Small intestine (tissue), 7 donors: ENCODE results near the gene AKT2. TPM values are rescaled to one million over a fixed set of nuclear protein-coding genes. Genes with fewer than 3 reads are reported as not detected.
A peak's percentile ranks its signal among the peaks of the same experiment; 100 is the strongest.

Experiments used
- DNase-seq, 2 donors: peaks; one replicate each; pipeline versions ENCODE4 v3.0.0 to v3.0.0-alpha.2; 2013
- FAIRE-seq: peaks from 2 replicates; lab custom pipeline; 2012; peaks lifted over from hg19 to GRCh38; lab: Jason Lieb, UNC
- H3K27ac ChIP-seq, 3 donors: one replicate each; pipeline ENCODE4 v1.5.1; 2013; ENCODE audit warnings: low read length in 2 of 3, mild to moderate bottlenecking in 2 of 3, control low read depth in 1 of 3, inconsistent platforms in 1 of 3, low read depth in 1 of 3, moderate library complexity in 1 of 3
- H3K27me3 ChIP-seq, 3 donors: one replicate each; pipeline ENCODE4 v1.6.1; 2013; ENCODE audit warnings: low read length in 3 of 3, inconsistent platforms in 1 of 3; ENCODE audit not compliant: control insufficient read depth in 3 of 3, insufficient read depth in 3 of 3
- H3K36me3 ChIP-seq, 3 donors: one replicate each; pipeline ENCODE4 v1.6.1; 2013; ENCODE audit warnings: low read length in 3 of 3, inconsistent platforms in 1 of 3, low read depth in 1 of 3, mild to moderate bottlenecking in 1 of 3, moderate library complexity in 1 of 3; ENCODE audit not compliant: control insufficient read depth in 3 of 3, insufficient read depth in 2 of 3
- H3K4me1 ChIP-seq, 3 donors: one replicate each; pipeline ENCODE4 v1.6.1; 2013; ENCODE audit warnings: low read length in 2 of 3, inconsistent platforms in 1 of 3, low read depth in 1 of 3, mild to moderate bottlenecking in 1 of 3, moderate library complexity in 1 of 3; ENCODE audit not compliant: control insufficient read depth in 3 of 3, insufficient read depth in 2 of 3
- H3K4me3 ChIP-seq, 3 donors: one replicate each; pipeline ENCODE4 v1.5.1; 2013; ENCODE audit warnings: low read length in 3 of 3, control low read depth in 1 of 3, inconsistent platforms in 1 of 3, low read depth in 1 of 3, mild to moderate bottlenecking in 1 of 3, moderate library complexity in 1 of 3
- H3K9me3 ChIP-seq, 2 donors: one replicate each; pipeline ENCODE4 v1.6.1; 2013; ENCODE audit warnings: low read depth in 1 of 2, low read length in 1 of 2; ENCODE audit not compliant: control insufficient read depth in 2 of 2, insufficient read depth in 1 of 2
- WGBS, 3 donors: extraction: QIAGEN DNeasy Blood & Tissue Kit; methylation state at CpG; one replicate each; pipeline ENCODE4 v1.1.7; 2013; 5-methylcytosine and 5-hydroxymethylcytosine counted together
- polyA plus RNA-seq, 4 donors: library from polyadenylated mRNA; stranded (reverse) in 3 of 4; unstranded in 1 of 4; fragments of 200-250 nt in 3 of 4; fragments of 120-200 nt in 1 of 4; gene quantifications; one replicate each; pipeline versions ENCODE4 v1.2.1 to v1.2.3, GENCODE V29; 2013
- donor health status: healthy with polysubstance abuse.
- donor health status: control.
- donor health status: control.
- donor health status: Bipolar disorder and iron deficiency.
- donor health status: healthy.

Gene AKT2
- polyA plus RNA-seq, 4 donors, result 19.2 to 97.2 (median 48.5) TPM

GRCh38 chr19:40231544-40232424 lies 53.4 kb downstream of the AKT2 start:
- peaks cover 0 to 21% (median 0%) of the 10 kb centered on the region in 3 donors for H3K4me1 ChIP-seq
- DNase-seq, result peak in 1 of 2 donors; percentile 79
- peak overlapping the region in 2 of 3 donors; percentile 19 to 82 for H3K27ac ChIP-seq
- FAIRE-seq, result no peak
- 54 to 59% (median 54%) methylated on average over 16 of the region's 16 CpGs for WGBS, 3 donors
- H3K36me3 ChIP-seq, result peaks cover 5 to 46% (median 19%) of the 10 kb centered on the region in 3 donors
- peaks cover 0 to 7% (median under 1%) of the 10 kb centered on the region in 3 donors for H3K27me3 ChIP-seq
- H3K9me3 ChIP-seq, result peaks cover 0 to 2% of the 10 kb centered on the region in 2 donors
- no peak overlapping the region for H3K4me3 ChIP-seq

GRCh38 chr19:40231057-40231456 lies 54.1 kb downstream of the AKT2 start:
- no peak for DNase-seq
- Histone ChIP-seq H3K4me1 (peaks cover 0 to 27% (median 0%) of the 10 kb centered on the region in 3 donors), H3K4me3 (no peak overlapping the region), H3K27me3 (peaks cover 3 to 14% (median 4%) of the 10 kb centered on the region in 3 donors), H3K9me3 (peaks cover 0 to 2% of the 10 kb centered on the region in 2 donors), H3K27ac (peak overlapping the region in 1 of 3 donors; percentile 82), H3K36me3 (peaks cover 4 to 39% (median 17%) of the 10 kb centered on the region in 3 donors)
- WGBS, 3 donors, result 83 to 88% (median 86%) methylated on average over 6 of the region's 6 CpGs
- no peak for FAIRE-seq

GRCh38 chr19:40229926-40230417 lies 55.2 kb downstream of the AKT2 start:
- peaks cover 0 to 2% of the 10 kb centered on the region in 2 donors for H3K9me3 ChIP-seq
- WGBS, 3 donors, result 72 to 83% (median 76%) methylated on average over 4 of the region's 4 CpGs
- H3K27ac ChIP-seq, result no peak overlapping the region
- H3K36me3 ChIP-seq, result peaks cover 0 to 28% (median 9%) of the 10 kb centered on the region in 3 donors
- H3K4me1 ChIP-seq, result peaks cover 0 to 27% (median 0%) of the 10 kb centered on the region in 3 donors
- H3K27me3 ChIP-seq, result peaks cover 3 to 23% (median 10%) of the 10 kb centered on the region in 3 donors
- H3K4me3 ChIP-seq, result no peak overlapping the region
- no peak for FAIRE-seq
- no peak for DNase-seq

GRCh38 chr19:40229484-40229883 lies 55.7 kb downstream of the AKT2 start:
- Histone ChIP-seq H3K36me3 (peaks cover 0 to 23% (median 8%) of the 10 kb centered on the region in 3 donors), H3K9me3 (peaks cover 0 to 2% of the 10 kb centered on the region in 2 donors), H3K4me1 (peaks cover 0 to 27% (median 0%) of the 10 kb centered on the region in 3 donors), H3K4me3 (no peak overlapping the region), H3K27me3 (peaks cover 3 to 27% (median 10%) of the 10 kb centered on the region in 3 donors), H3K27ac (no peak overlapping the region)
- FAIRE-seq, result no peak
- no peak for DNase-seq
- WGBS, 3 donors, result 35 to 42% (median 40%) methylated on average over 3 of the region's 3 CpGs

DNA sequence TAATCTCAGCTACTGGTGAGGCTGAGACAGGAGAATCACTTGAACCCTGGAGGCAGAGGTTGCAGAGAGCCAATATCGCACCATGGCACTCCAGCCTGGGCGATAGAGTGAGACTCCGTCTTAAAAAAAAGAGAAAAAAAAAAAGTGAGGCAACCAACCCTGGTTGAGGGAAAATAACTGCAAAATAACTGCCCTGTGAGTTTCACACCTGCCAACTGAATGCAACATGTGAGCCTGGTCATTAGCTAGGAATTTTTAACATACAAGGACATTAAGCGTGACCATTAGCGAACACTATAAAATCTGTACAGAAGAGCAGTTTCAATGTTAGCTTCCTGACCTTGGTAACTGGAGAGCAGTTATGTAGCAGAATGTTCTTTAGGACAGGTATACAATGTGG lies 56.3 kb downstream of the AKT2 start:
- Histone ChIP-seq H3K4me3 (no peak overlapping the region), H3K4me1 (peaks cover 0 to 27% (median 0%) of the 10 kb centered on the region in 3 donors), H3K27me3 (peaks cover 3 to 34% (median 12%) of the 10 kb centered on the region in 3 donors), H3K27ac (no peak overlapping the region), H3K9me3 (peaks cover 0 to 2% of the 10 kb centered on the region in 2 donors), H3K36me3 (peaks cover 0 to 17% (median 7%) of the 10 kb centered on the region in 3 donors)
- DNase-seq (no peak), FAIRE-seq (no peak)
- WGBS, 3 donors, result 84 to 91% (median 90%) methylated on average over 5 of the region's 5 CpGs

- Histone ChIP-seq H3K4me3 (no peak overlapping the region), H3K9me3 (peaks cover 0 to 2% of the 10 kb centered on the region in 2 donors), H3K36me3 (peaks cover 0 to 12% (median 2%) of the 10 kb centered on the region in 3 donors), H3K27ac (no peak overlapping the region), H3K27me3 (peaks cover 3 to 39% (median 12%) of the 10 kb centered on the region in 3 donors), H3K4me1 (peaks cover 0 to 27% (median 0%) of the 10 kb centered on the region in 3 donors)
- DNase-seq (no peak), FAIRE-seq (no peak)
- WGBS, 3 donors, result 45 to 53% (median 53%) methylated on average over 10 of the region's 10 CpGs
These were observed 56.8 kb downstream of the AKT2 start for GRCh38 chr19:40228346-40228745.

DNA sequence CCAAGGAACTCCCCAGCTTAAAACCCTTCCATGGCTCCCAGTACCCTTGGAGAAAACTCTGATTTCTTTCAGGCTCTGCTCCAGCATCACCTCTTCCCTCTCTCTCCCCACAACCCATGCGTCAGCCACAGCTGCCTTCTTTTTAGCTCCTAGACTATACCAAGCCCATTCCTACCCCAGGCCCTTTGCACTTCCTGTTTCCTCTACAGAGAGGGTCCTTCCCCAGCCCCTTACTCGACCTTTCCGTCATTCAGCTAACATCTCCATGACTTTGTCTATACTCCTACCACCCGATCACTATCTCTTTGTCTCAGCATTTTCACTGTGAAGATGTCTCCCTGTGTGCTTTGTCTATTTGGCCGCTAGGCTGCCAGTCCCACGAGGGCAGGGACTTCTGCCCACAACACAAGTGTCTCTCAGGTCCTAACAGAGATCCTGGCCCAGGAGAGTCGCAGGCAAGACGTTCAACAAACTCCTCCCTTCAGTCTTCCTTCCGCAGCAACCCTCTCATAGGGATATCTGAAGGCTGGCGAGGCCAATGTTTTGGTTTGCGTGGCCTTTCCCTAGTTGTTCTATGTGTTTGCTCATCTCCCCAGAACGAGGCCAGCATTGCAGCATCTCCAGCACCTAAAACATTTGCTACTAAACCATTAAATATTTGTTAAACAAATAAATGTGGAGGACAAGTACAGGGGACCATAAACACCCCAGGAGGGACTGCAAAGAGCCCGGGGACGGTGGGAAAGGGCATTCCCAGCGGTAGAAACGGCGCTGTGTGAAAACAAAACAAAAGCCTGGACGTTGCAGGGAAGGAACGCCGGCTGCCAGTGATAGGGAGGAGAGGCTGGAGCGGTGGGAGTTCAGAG lies 59.5 kb downstream of the AKT2 start:
- H3K27ac ChIP-seq, result no peak overlapping the region
- DNase-seq (peak in 1 of 2 donors; percentile 21), FAIRE-seq (no peak)
- H3K9me3 ChIP-seq, result peaks cover 0 to 9% of the 10 kb centered on the region in 2 donors
- H3K4me1 ChIP-seq, result peaks cover 0 to 13% (median 0%) of the 10 kb centered on the region in 3 donors
- 29 to 34% (median 32%) methylated on average over 21 of the region's 21 CpGs for WGBS, 3 donors
- peak overlapping the region in 1 of 3 donors; percentile 30 for H3K4me3 ChIP-seq
- H3K36me3 ChIP-seq, result no peaks in the 10 kb centered on the region
- H3K27me3 ChIP-seq, result peaks cover 3 to 45% (median 12%) of the 10 kb centered on the region in 3 donors
